Measurements from ENCODE around the gene HS3ST3A1. TPM values are rescaled to one million over a fixed set of nuclear protein-coding genes. Genes with fewer than 3 reads are reported as not detected.

Gene HS3ST3A1
- total RNA-seq, 1 donor from 2014 or later, result 7.5 TPM

- H3K36me3 Mint-ChIP-seq (ENCODE audit: unreplicated experiment), result no peaks in the 10 kb centered on the region
- TF ChIP-seq, protein P1, sequence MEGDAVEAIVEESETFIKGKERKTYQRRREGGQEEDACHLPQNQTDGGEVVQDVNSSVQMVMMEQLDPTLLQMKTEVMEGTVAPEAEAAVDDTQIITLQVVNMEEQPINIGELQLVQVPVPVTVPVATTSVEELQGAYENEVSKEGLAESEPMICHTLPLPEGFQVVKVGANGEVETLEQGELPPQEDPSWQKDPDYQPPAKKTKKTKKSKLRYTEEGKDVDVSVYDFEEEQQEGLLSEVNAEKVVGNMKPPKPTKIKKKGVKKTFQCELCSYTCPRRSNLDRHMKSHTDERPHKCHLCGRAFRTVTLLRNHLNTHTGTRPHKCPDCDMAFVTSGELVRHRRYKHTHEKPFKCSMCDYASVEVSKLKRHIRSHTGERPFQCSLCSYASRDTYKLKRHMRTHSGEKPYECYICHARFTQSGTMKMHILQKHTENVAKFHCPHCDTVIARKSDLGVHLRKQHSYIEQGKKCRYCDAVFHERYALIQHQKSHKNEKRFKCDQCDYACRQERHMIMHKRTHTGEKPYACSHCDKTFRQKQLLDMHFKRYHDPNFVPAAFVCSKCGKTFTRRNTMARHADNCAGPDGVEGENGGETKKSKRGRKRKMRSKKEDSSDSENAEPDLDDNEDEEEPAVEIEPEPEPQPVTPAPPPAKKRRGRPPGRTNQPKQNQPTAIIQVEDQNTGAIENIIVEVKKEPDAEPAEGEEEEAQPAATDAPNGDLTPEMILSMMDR (IDR thresholded peaks at IDR 0.05), result no peak
- peaks cover 6% of the 10 kb centered on the region for H3K27me3 Mint-ChIP-seq (ENCODE audit: unreplicated experiment)
- H3K4me1 Mint-ChIP-seq (ENCODE audit: unreplicated experiment), result peaks cover 41% of the 10 kb centered on the region
- peak overlapping the region; percentile 63 for H3K4me3 Mint-ChIP-seq (ENCODE audit: unreplicated experiment)
- H3K27ac Mint-ChIP-seq (ENCODE audit: unreplicated experiment), result peak overlapping the region; percentile 46
- DNase-seq (ENCODE audit: extremely low spot score, unreplicated experiment), result no peak
- H3K9me3 Mint-ChIP-seq (ENCODE audit: unreplicated experiment), result no peaks in the 10 kb centered on the region
These were observed 1.9 kb downstream of the HS3ST3A1 start for GRCh38 chr17:13599864-13600263.

GRCh38 chr17:13599168-13599577, 2.6 kb downstream of the HS3ST3A1 start:
- no peak for DNase-seq (ENCODE audit: extremely low spot score, unreplicated experiment)
- TF ChIP-seq, protein P1 (IDR thresholded peaks at IDR 0.05), result no peak
- peaks cover 2% of the 10 kb centered on the region for H3K27me3 Mint-ChIP-seq (ENCODE audit: unreplicated experiment)
- H3K9me3 Mint-ChIP-seq (ENCODE audit: unreplicated experiment), result no peaks in the 10 kb centered on the region
- H3K4me1 Mint-ChIP-seq (ENCODE audit: unreplicated experiment), result peaks cover 48% of the 10 kb centered on the region
- H3K36me3 Mint-ChIP-seq (ENCODE audit: unreplicated experiment), result no peaks in the 10 kb centered on the region
- H3K4me3 Mint-ChIP-seq (ENCODE audit: unreplicated experiment), result peak overlapping the region; percentile 63
- peak overlapping the region; percentile 46 for H3K27ac Mint-ChIP-seq (ENCODE audit: unreplicated experiment)

DNA sequence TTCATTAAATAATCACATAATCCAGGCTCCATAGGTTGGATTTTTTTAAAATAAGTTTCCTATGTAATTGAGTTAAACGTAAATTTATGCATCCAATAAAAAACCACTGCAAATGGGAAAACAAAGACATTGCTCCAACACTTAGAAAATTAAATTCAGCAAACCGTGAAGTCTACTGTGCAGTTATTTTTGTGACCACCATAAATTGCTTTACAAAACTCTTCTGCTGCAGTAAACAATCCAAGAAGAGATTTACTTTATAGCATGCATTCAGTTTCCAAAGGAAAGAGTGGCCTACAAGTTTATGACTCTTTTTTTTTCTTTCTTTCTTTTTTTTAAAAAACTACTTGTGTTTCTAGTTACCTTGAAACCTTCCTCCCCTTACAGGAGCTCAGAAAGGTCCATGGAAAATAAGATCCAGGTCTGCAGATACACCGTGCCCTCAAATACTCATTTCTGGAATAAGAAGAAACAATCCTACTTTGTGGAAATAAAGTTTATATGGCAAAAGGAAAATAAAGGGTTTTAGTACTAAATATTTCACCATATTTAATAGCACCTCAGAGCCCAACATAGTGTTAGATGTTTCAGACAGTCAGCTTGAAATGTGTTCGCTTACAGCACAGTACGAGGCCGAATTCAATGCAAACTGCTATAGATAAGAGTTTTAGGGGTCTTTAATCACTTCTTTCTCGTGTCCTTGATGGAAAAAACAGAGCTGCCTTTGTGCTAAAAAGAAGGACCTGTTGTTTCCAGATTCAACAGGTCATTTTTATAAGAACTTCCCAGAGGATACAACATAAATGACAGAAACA, 3.2 kb downstream of the HS3ST3A1 start:
- H3K36me3 Mint-ChIP-seq (ENCODE audit: unreplicated experiment), result no peaks in the 10 kb centered on the region
- DNase-seq (ENCODE audit: extremely low spot score, unreplicated experiment), result no peak
- H3K4me3 Mint-ChIP-seq (ENCODE audit: unreplicated experiment), result peak overlapping the region; percentile 63
- TF ChIP-seq, protein P1 (IDR thresholded peaks at IDR 0.05), result no peak
- no peaks in the 10 kb centered on the region for H3K9me3 Mint-ChIP-seq (ENCODE audit: unreplicated experiment)
- H3K4me1 Mint-ChIP-seq (ENCODE audit: unreplicated experiment), result peaks cover 53% of the 10 kb centered on the region
- H3K27ac Mint-ChIP-seq (ENCODE audit: unreplicated experiment), result peak overlapping the region; percentile 64
- no peaks in the 10 kb centered on the region for H3K27me3 Mint-ChIP-seq (ENCODE audit: unreplicated experiment)

DNA sequence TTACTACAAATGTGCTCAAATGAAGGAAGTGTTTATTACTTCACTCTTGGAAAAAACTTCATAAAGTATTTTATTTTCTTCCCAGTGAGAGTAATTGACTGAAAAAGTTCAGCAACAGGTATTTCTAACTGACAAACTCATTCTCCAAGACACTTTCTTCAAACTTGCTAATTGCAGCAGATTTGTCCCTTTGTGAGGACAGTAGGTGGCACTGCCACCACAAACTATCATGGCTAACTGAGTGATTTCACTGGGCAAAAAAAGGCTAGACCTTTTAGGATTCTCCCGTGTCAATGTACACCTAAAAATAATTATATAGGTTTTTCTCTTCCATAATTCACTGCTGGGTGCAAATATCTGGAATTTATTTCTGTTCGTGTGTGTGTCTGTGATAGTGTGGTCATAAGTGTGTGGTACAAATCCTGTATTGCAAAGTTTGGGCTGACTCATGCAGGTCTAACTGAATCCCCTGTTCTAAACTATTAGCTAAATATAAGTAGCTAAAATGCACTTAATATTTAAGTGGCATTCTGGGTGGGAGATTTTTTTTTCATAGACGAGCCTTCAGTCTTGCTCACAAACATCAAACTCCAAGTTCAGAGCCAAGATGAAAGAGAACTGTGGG, 3.9 kb downstream of the HS3ST3A1 start:
- Mint-ChIP-seq H3K27me3 (ENCODE audit: unreplicated experiment) (no peaks in the 10 kb centered on the region), H3K9me3 (ENCODE audit: unreplicated experiment) (no peaks in the 10 kb centered on the region), H3K36me3 (ENCODE audit: unreplicated experiment) (no peaks in the 10 kb centered on the region), H3K27ac (ENCODE audit: unreplicated experiment) (peak overlapping the region; percentile 1), H3K4me3 (ENCODE audit: unreplicated experiment) (peak overlapping the region; percentile 5), H3K4me1 (ENCODE audit: unreplicated experiment) (peaks cover 54% of the 10 kb centered on the region)
- TF ChIP-seq, protein P1 (IDR thresholded peaks at IDR 0.05), result peak; percentile 85
- no peak for DNase-seq (ENCODE audit: extremely low spot score, unreplicated experiment)

- Mint-ChIP-seq H3K27me3 (ENCODE audit: unreplicated experiment) (no peaks in the 10 kb centered on the region), H3K4me3 (ENCODE audit: unreplicated experiment) (peak overlapping the region; percentile 8), H3K9me3 (ENCODE audit: unreplicated experiment) (no peaks in the 10 kb centered on the region), H3K36me3 (ENCODE audit: unreplicated experiment) (no peaks in the 10 kb centered on the region), H3K4me1 (ENCODE audit: unreplicated experiment) (peaks cover 45% of the 10 kb centered on the region), H3K27ac (ENCODE audit: unreplicated experiment) (no peak overlapping the region)
- TF ChIP-seq, protein P1 (IDR thresholded peaks at IDR 0.05), result no peak
- DNase-seq (ENCODE audit: extremely low spot score, unreplicated experiment), result no peak
These were observed 5.3 kb downstream of the HS3ST3A1 start for GRCh38 chr17:13596241-13596923.

Measured in osteocyte (in vitro differentiated cells).